Measurements from ENCODE around the gene CENPB. TPM values are rescaled to one million over a fixed set of nuclear protein-coding genes. Genes with fewer than 3 reads are reported as not detected.

CENPB gene
- total RNA-seq, 2 experiments from 2014 or later: 34.8 to 39.1 TPM

DNA sequence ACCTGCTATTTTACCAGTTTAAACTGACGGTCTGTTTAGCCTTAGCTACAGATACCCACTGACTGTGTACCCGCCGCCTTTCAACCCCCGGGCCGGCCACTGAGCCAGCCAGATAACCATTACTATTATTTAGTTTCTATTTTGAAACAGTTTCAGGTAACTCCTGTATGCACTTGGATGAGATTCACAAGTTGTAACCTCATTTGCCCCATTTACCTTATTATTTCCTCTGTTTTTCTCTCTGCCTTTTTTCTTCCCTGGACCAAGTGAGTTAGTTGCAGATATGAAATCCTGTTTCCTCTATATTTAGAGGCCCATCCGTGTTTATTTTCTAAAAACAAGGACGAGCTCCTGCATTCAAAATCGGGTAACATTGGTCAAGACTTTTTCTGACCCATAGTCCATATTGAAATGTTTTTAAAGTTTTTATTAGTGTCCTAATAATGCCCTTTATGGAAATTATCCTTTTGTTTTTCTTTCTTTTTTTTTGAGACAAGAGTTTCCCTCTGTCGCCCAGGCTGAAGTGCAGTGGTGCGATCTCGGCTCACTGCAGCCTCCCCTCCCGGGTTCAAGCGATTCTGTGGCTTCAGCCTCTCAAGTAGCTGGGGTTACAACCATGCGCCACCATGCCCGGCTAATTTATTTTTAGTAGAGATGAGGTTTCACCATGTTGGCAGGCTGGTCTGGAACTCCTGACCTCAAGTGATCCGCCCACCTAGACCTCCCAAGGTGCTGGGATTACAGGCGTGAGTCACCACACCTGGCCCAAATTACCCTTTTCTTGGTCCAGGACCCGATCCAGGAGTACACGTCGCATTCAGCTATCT is 34.6 kb upstream of the CENPB start:
- intact Hi-C loops (cut with micrococcal nuclease; ENCODE audit: unreplicated experiment): loop anchor here (1.0 kb wide), 3 partner anchors 25 to 34 kb away; partner anchors contain the start of genes CDC25B and MAVS
- TF ChIP-seq EZH2phosphoT487 (IDR thresholded peaks at IDR 0.05; ENCODE audit: borderline replicate concordance, low read depth, low read length) (no peak), CTCF (conservative IDR thresholded peaks at IDR 0.05; ENCODE audit: low read length) (no peak)
- Histone ChIP-seq H3K4me2 (ENCODE audit: low read length) (peak overlapping the region; percentile 99), H3K4me3 (ENCODE audit: low read depth, low read length, poor library complexity, severe bottlenecking) (peak overlapping the region; percentile 91), H3K9me3 (ENCODE audit: low read length) (no peaks in the 10 kb centered on the region), H3K36me3 (ENCODE audit: insufficient read depth, low read length) (peaks cover 17% of the 10 kb centered on the region; the same call in 1 of the 2 replicates), H3K79me2 (ENCODE audit: insufficient read depth, low read depth, low read length) (peaks cover 9% of the 10 kb centered on the region; the same call in 1 of the 2 replicates), H3K9me2 (ENCODE audit: insufficient read depth, low read length) (no peaks in the 10 kb centered on the region), H4K20me1 (ENCODE audit: insufficient read depth, low read length) (no peaks in the 10 kb centered on the region), H3K4me1 (ENCODE audit: insufficient read depth, low read length, poor library complexity, severe bottlenecking) (peaks cover 32% of the 10 kb centered on the region), H2AFZ (ENCODE audit: low read length) (peak overlapping the region; percentile 94), H3K27ac (ENCODE audit: low read depth, low read length, poor library complexity, severe bottlenecking) (peak overlapping the region; percentile 70)
- POLR2A ChIA-PET: interaction anchor here (0.6 to 2.5 kb wide), 10 partner anchors 10 to 1365 kb away, joined by 3 to 16 read pairs (median 4); partner anchors contain the start of genes ADISSP and CENPB
- no peak for DNase-seq (ENCODE audit: low spot score)
- BruUV-seq (replicated peaks): TSS peak; percentile 89
- CTCF ChIA-PET (ENCODE audit: unreplicated experiment): interaction anchor here (0.6 to 2.5 kb wide), 2 partner anchors 22 to 507 kb away, joined by 5 to 9 read pairs; no protein-coding TSS in a partner anchor

DNA sequence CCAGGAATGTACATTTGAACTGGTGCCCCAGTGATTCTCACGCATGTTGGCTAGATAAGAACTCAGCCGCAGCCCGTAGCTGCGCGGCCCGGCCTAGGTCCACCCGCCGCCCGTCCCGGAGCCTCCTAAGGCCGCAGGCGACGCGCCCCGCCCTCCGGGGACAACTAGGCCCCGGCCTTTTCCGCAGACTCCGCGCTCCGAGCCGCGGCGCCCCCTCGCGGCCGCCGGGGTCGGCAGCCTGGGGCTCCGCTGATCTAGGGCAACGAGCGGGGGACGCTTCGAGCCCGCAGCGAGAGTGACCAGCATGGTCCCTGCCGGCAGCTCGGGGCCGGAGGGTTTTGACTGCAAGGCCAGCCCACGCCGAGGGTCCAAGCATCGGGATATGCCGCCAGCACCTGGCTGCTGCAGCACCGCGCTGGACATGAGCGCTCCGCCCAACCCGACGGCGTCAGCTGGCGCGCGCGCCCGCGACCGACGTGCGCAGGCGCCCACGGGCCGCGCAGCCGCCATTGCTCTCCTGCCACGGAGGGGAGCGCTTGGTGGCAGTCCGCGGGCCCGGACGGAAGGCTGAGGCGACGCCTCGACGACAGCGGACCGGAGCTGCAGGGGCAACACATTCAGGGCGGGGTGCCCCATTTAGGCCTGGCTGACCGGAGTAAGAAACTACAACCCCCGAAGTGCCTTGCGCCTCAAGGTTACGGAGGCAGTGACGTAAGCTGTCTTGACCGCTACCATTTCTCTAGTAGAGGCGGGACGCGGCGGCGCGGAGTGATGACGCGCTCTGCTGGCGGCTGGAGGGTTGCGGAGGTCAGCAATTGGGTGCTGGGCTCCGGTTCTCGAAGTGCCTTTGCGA is 33.7 kb upstream of the CENPB start, which contains the start of gene AP5S1:
AP5S1 (plus strand) TSS at position 500 of the 853 bp plus-strand sequence. CDS start 1,571 bp downstream, outside the sequence.
- Histone ChIP-seq H4K20me1 (ENCODE audit: insufficient read depth, low read length) (no peaks in the 10 kb centered on the region), H3K9me2 (ENCODE audit: insufficient read depth, low read length) (no peaks in the 10 kb centered on the region), H3K9me3 (ENCODE audit: low read length) (no peaks in the 10 kb centered on the region), H3K4me3 (ENCODE audit: low read depth, low read length, poor library complexity, severe bottlenecking) (peak within 1 kb of the TSS; percentile 91), H2AFZ (ENCODE audit: low read length) (peak within 1 kb of the TSS; percentile 94), H3K36me3 (ENCODE audit: insufficient read depth, low read length) (peaks cover 13% of the 10 kb centered on the region; the same call in 1 of the 2 replicates), H3K27ac (ENCODE audit: low read depth, low read length, poor library complexity, severe bottlenecking) (peak within 1 kb of the TSS; percentile 70), H3K4me1 (ENCODE audit: insufficient read depth, low read length, poor library complexity, severe bottlenecking) (peaks cover 37% of the 10 kb centered on the region), H3K79me2 (ENCODE audit: insufficient read depth, low read depth, low read length) (peaks cover 9% of the 10 kb centered on the region; the same call in 1 of the 2 replicates), H3K4me2 (ENCODE audit: low read length) (peak within 1 kb of the TSS; percentile 99)
- peak; percentile 97 for DNase-seq (ENCODE audit: low spot score)
- intact Hi-C loops (cut with micrococcal nuclease; ENCODE audit: unreplicated experiment): loop anchor here (1.0 kb wide), 3 partner anchors 24 to 33 kb away; partner anchors contain the start of genes CDC25B and MAVS
- ChIA-PET CTCF (ENCODE audit: unreplicated experiment) (interaction anchor here (1.4 to 2.5 kb wide), 2 partner anchors 21 to 34 kb away, joined by 4 to 9 read pairs; partner anchors contain the start of gene CENPB), POLR2A (interaction anchor here (0.6 to 2.5 kb wide), 10 partner anchors 9 to 1366 kb away, joined by 3 to 16 read pairs (median 4); partner anchors contain the start of genes ADISSP and CENPB)
- no peak for TF ChIP-seq EZH2phosphoT487 (IDR thresholded peaks at IDR 0.05; ENCODE audit: borderline replicate concordance, low read depth, low read length)
- peak; percentile 98 for TF ChIP-seq CTCF (conservative IDR thresholded peaks at IDR 0.05; ENCODE audit: low read length)
- no TSS peak for BruUV-seq (replicated peaks)
